Kidney capillary endothelial cell (primary cell): ENCODE results near the gene SIK3.

Experiments used
- DNase-seq: peaks from one replicate; pipeline ENCODE4 v3.0.0-alpha.2; 2018; ENCODE audit warnings: low spot score

Gene SIK3

DNA sequence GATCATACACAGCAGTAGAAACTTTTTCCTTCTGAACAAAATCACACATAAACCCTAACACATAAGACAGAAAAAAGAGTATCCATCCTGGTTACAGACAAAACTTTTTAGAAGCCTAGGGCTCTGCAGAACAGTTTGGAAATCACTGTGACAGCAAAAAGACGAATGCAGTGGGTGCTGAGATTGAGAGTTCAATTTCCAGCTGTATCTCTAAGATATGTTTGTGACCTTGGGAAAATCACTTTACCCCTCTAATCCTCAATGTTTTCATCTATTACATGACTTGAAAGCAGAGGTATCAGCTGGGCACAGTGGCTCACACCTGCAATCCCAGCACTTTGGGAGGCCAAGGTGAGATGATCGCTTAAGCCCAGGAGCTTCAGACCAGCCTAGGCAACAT, 128.5 kb downstream of the SIK3 start:
- DNase-seq, result no peak

GRCh38 chr11:116964269-116964668, 134.0 kb downstream of the SIK3 start:
- no peak for DNase-seq

GRCh38 chr11:116963813-116964212, 134.4 kb downstream of the SIK3 start:
- DNase-seq, result no peak

DNA sequence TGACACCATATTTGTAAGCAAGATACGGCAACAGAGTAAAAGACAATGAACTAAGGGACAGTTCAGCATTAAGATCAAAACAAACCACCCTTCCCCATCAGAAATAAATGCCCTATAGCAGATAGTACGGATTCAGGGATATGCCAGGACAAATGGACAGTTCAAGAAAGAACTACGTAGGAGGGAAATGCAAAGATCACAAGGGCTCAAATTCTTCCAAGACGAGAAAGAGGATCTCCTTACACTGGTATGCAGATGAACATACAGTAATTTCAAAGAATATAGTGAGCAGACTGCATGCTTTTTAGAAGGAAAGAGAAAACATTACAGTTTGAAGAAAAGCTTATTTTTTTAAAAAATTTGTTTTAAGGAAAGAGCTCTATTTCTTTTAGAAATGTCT, 136.1 kb downstream of the SIK3 start:
- DNase-seq, result no peak

DNA sequence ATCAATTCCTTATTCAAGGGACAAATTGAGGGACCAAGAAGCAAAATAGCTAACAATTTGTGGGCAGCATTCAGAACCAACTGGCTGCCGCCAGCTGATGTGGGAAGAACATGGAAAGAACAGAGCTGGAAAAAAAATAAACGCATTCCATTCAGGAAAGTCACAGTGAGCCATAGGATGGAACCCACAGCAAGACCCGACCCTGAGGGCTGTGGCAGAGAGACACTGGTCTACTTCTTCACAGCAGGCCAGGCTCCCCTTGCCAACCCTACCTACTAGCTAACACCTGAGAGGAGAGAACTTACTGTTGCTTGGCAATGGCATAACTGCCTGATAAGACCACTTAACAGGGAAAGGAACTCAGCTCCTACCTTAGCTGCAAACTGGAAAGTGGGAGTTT, 137.3 kb downstream of the SIK3 start:
- no peak for DNase-seq

DNA sequence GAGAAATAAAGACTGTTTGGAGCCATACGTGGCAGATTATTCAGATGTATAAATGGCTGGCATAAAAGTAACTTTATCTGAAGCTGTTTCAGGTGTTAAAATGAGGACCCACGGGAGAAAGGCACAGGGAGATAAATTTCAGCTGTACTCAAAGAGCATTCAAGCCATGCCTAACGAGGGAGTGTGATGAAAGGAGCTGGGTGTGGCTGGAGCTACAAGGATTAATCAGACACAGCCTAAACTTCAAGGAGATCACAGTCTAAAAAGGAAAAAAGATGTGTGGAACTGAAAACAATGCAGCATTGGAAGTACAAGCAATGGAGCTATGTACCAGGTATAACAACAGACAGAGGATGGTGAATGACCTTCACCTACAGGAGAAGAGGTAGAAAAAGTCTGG, 140.0 kb downstream of the SIK3 start:
- no peak for DNase-seq

DNA sequence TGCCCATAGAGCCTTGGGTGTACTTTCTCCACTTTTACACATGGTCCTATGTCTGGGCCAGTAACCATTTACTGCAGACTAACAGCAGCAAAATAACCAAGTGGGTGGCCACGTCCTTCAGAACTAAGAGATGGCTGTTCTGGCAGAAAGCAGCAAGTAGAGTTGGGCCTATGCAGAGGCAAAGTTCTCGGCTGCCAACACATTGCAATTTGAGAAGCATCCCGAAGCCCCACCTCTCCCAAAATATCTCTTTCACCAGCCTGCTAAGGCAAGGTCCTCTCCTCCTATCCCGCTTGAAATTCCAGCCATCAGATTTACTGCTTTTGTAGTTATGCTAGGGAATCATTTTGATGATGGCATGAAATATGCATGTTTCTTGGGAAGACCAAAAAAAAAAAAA, 142.3 kb downstream of the SIK3 start:
- DNase-seq, result no peak

GRCh38 chr11:116955548-116955947, 142.7 kb downstream of the SIK3 start:
- DNase-seq, result no peak

GRCh38 chr11:116953530-116954285, 144.5 kb downstream of the SIK3 start:
- DNase-seq, result no peak

- DNase-seq, result no peak
Measured at GRCh38 chr11:116951762-116952161, 146.5 kb downstream of the SIK3 start.

- DNase-seq, result no peak
Measured at GRCh38 chr11:116950210-116950609, 148.0 kb downstream of the SIK3 start.

DNA sequence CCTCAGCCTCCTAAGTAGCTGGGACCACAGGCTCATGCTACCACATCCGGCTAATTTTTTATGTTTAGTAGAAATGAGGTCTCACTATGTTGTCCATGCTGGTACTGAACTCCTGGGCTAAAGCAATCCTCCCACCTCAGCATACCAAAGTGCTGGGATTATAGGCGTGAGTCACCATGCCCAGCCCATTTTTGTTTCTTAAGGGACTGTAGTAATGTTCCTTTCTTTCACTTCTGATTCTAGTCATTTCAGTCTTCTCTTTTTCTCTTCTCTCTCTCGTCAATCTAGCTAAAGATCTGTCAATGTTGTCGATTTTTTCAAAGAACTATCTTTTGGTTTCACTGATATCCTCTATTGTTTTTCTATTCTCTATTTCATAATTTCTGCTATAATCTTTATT, 149.8 kb downstream of the SIK3 start:
- DNase-seq, result no peak

- DNase-seq, result no peak
Measured at GRCh38 chr11:116946414-116946813, 151.8 kb downstream of the SIK3 start.

GRCh38 chr11:116939499-116939898, 158.7 kb downstream of the SIK3 start:
- DNase-seq, result no peak

- DNase-seq, result no peak
Measured at GRCh38 chr11:116938471-116939070, 159.7 kb downstream of the SIK3 start.

GRCh38 chr11:116936754-116937446, 161.3 kb downstream of the SIK3 start:
- DNase-seq, result no peak

DNA sequence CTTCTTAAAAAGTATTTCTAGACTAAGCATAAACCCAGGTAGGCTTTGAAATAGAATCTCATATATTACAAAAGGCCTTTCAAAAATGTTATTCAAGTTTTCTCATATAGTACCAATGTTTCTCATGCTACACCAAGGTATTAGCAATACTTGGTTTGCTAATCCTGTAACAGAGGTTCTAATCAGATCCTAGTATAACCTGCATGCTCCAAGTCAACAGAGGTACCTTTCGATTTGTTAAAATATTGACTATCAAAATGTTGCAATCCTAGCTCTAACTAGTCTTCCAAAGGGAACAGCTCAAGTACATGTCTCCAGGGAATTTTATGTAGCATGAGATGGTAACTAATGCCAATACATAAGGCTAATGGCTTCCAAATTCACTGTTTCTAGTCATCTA, 162.7 kb downstream of the SIK3 start:
- DNase-seq, result no peak

DNA sequence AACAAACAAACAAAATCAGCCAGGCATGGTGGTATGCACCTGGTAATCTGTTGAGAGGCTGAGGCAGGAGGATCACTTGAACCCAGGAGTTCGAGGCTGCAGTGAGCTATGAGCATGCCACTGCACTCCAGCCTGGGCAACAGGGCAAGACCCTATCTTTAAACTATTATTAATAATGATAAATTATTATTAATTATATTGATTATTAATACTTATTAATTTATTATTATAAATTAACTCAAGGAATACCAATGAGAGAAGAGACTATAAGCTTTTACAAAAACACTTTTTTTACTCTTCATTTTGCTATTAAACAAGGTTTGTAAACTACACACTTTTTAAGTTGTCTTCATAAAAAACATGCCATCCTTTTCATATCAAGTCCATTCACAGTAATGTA, 163.1 kb downstream of the SIK3 start:
- no peak for DNase-seq

- no peak for DNase-seq
Measured at GRCh38 chr11:116933961-116934360, 164.3 kb downstream of the SIK3 start.

GRCh38 chr11:116932181-116932580, 166.0 kb downstream of the SIK3 start:
- DNase-seq, result no peak

GRCh38 chr11:116931206-116931953, 166.8 kb downstream of the SIK3 start:
- DNase-seq, result peak; percentile 38

DNA sequence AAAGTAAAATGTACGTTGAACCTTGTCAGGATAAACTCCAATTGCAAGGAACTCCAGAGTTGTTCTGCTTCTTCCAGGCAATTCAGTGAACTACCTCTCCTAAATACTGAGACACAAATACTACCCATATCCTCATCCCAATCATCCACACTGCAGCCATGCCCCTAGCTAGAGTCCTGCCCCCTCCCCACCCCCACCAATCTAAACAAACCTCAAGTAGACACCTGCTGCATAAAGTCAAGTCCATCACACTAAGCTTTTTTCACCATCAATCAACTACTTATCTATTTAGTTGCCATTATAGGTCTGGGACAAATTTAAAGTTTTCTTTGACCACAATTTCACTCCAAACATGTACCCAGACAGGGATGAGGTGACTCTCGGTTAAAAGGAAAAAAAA, 167.6 kb downstream of the SIK3 start:
- no peak for DNase-seq

DNA sequence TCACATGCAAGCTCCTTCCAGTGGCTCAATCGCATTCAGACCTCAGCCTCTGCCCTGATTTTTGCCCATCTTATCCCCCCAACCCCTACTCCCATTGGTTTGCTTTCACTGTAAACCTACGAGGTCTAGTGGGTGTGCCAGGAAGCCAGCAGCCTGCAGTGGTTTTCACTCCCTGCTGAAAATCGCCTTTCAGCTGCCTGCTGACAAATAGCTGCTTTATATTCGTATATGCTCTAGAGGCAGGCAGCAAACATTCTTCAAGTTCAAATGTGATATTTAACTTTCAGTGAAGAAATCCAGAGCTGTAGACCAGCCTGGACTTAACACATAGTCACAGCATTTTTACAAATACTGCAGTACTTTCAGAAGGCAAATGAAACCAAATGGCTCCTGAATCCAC, 168.1 kb downstream of the SIK3 start:
- DNase-seq, result no peak
